Measurements from ENCODE around the gene ALDH1A2. TPM values are rescaled to one million over a fixed set of nuclear protein-coding genes. Genes with fewer than 3 reads are reported as not detected.
A peak's percentile ranks its signal among the peaks of the same experiment; 100 is the strongest.

Gene ALDH1A2
- total RNA-seq, 2 donors from 2014 or later = not detected

DNA sequence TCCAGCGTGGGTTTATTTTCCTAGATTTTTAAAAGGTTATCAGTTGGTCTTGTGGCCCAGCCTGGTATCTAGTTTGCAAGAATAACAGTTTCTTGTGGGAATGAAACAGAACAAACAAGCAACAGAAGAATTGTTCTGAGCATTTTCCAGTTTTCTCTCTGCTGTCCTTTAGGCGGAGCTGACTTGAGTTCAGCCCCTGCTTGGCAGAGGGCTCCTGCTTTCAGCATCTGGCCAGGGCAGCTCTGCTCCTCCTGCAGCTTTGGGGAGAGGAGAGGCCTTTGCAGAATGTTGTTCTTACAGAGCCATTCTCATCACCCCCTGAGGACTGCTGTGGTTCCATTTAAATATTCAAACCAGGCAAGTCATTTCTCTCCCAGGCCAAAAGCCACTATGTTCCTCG is 117.7 kb downstream of the ALDH1A2 start:
- Histone ChIP-seq H3K4me1 (ENCODE audit: control insufficient read depth, insufficient read depth, low read length) (no peaks in the 10 kb centered on the region), H3K36me3 (ENCODE audit: control insufficient read depth, insufficient read depth, low read length) (no peaks in the 10 kb centered on the region), H3K4me3 (ENCODE audit: low read length) (no peak overlapping the region), H3K9me3 (ENCODE audit: control insufficient read depth, low read length) (no peaks in the 10 kb centered on the region), H3K27ac (ENCODE audit: low read depth, low read length) (no peak overlapping the region), H3K9ac (ENCODE audit: extremely low read depth, low read length, poor library complexity, severe bottlenecking) (no peak overlapping the region), H3K27me3 (ENCODE audit: control insufficient read depth, insufficient read depth, low read length, poor library complexity, severe bottlenecking) (no peaks in the 10 kb centered on the region)
- H3K9me3 Mint-ChIP-seq = no peaks in the 10 kb centered on the region
- no peak overlapping the region for H3K4me3 Mint-ChIP-seq
- DNase-seq = peak; percentile 67
- no peaks in the 10 kb centered on the region for H3K36me3 Mint-ChIP-seq (ENCODE audit: low read depth)
- no peaks in the 10 kb centered on the region for H3K27me3 Mint-ChIP-seq (ENCODE audit: insufficient read depth)
- no peaks in the 10 kb centered on the region for H3K4me1 Mint-ChIP-seq
- TF ChIP-seq, protein P1, sequence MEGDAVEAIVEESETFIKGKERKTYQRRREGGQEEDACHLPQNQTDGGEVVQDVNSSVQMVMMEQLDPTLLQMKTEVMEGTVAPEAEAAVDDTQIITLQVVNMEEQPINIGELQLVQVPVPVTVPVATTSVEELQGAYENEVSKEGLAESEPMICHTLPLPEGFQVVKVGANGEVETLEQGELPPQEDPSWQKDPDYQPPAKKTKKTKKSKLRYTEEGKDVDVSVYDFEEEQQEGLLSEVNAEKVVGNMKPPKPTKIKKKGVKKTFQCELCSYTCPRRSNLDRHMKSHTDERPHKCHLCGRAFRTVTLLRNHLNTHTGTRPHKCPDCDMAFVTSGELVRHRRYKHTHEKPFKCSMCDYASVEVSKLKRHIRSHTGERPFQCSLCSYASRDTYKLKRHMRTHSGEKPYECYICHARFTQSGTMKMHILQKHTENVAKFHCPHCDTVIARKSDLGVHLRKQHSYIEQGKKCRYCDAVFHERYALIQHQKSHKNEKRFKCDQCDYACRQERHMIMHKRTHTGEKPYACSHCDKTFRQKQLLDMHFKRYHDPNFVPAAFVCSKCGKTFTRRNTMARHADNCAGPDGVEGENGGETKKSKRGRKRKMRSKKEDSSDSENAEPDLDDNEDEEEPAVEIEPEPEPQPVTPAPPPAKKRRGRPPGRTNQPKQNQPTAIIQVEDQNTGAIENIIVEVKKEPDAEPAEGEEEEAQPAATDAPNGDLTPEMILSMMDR (conservative IDR thresholded peaks at IDR 0.05) = no peak
- WGBS, 2 experiments (ENCODE audit: insufficient coverage in 1 of 2, insufficient read length in 1 of 2) = 77 to 100% methylated on average over 1 to 3 of the region's 3 CpGs
- H3K27ac Mint-ChIP-seq = no peak overlapping the region

DNA sequence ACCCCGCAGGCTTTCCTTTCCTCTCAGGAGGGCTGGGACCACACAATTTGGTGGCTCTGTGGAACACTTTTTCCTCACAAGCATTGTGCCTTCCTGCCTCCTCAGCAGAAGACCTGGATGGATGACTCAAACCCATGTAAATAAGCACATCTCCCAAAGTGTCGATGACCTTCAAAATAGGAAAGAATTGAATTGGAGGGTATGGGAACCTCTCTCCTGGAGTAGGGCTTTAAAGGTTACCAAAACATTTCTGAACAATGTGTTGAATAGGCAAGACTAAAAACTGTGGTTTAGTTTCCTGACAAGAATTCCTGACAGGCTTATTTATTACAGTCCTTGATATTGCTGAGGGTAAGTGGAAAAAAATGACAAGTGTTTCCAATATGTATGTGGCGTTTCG is 118.2 kb downstream of the ALDH1A2 start:
- Histone ChIP-seq H3K4me3 (ENCODE audit: low read length) (no peak overlapping the region), H3K27ac (ENCODE audit: low read depth, low read length) (no peak overlapping the region), H3K27me3 (ENCODE audit: control insufficient read depth, insufficient read depth, low read length, poor library complexity, severe bottlenecking) (no peaks in the 10 kb centered on the region), H3K9ac (ENCODE audit: extremely low read depth, low read length, poor library complexity, severe bottlenecking) (no peak overlapping the region), H3K36me3 (ENCODE audit: control insufficient read depth, insufficient read depth, low read length) (no peaks in the 10 kb centered on the region), H3K9me3 (ENCODE audit: control insufficient read depth, low read length) (no peaks in the 10 kb centered on the region), H3K4me1 (ENCODE audit: control insufficient read depth, insufficient read depth, low read length) (no peaks in the 10 kb centered on the region)
- H3K4me3 Mint-ChIP-seq = no peak overlapping the region
- 88 to 90% methylated on average over 3 to 4 of the region's 4 CpGs for WGBS, 2 experiments (ENCODE audit: insufficient coverage in 1 of 2, insufficient read length in 1 of 2)
- H3K9me3 Mint-ChIP-seq = no peaks in the 10 kb centered on the region
- H3K36me3 Mint-ChIP-seq (ENCODE audit: low read depth) = no peaks in the 10 kb centered on the region
- DNase-seq = no peak
- H3K27me3 Mint-ChIP-seq (ENCODE audit: insufficient read depth) = no peaks in the 10 kb centered on the region
- H3K4me1 Mint-ChIP-seq = no peaks in the 10 kb centered on the region
- TF ChIP-seq, protein P1 (conservative IDR thresholded peaks at IDR 0.05) = no peak
- H3K27ac Mint-ChIP-seq = no peak overlapping the region

DNA sequence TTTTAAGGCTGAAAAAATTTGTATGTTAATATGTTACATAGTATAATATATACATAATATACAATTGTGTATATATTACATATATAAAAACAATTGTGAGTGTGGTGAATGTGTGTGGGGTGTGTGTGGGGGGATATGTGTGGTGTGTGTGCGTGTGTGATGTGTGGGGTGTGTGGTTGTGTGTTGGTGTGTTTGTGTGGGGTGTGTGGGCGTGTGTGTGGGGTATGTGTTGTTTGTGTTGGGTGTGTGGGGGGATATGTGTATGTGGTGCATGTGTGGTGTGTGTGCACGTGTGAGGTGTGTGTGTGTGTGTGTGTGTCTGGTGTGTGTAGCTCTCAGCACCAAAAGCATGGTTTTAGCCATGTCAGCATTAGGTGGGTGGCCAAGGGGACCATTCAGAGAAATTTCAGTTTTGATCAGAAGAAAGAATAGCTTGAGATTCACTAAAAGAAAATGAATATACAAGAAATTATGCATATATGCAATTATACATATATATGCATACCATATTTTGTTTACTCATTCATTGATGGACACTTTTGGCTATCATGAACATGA is 118.9 kb downstream of the ALDH1A2 start:
- WGBS, 2 experiments (ENCODE audit: insufficient coverage in 1 of 2, insufficient read length in 1 of 2) = 94 to 100% methylated on average over 1 to 3 of the region's 3 CpGs
- no peak overlapping the region for H3K27ac Mint-ChIP-seq
- TF ChIP-seq, protein P1 (conservative IDR thresholded peaks at IDR 0.05) = no peak

More for the DNA sequence above, 118.9 kb downstream of the ALDH1A2 start:
- no peaks in the 10 kb centered on the region for H3K36me3 Mint-ChIP-seq (ENCODE audit: low read depth)
- no peaks in the 10 kb centered on the region for H3K27me3 ChIP-seq (ENCODE audit: control insufficient read depth, insufficient read depth, low read length, poor library complexity, severe bottlenecking)
- no peak overlapping the region for H3K27ac ChIP-seq (ENCODE audit: low read depth, low read length)
- no peaks in the 10 kb centered on the region for H3K9me3 Mint-ChIP-seq
- no peaks in the 10 kb centered on the region for H3K4me1 ChIP-seq (ENCODE audit: control insufficient read depth, insufficient read depth, low read length)
- no peaks in the 10 kb centered on the region for H3K36me3 ChIP-seq (ENCODE audit: control insufficient read depth, insufficient read depth, low read length)
- no peak overlapping the region for H3K9ac ChIP-seq (ENCODE audit: extremely low read depth, low read length, poor library complexity, severe bottlenecking)
- no peaks in the 10 kb centered on the region for H3K27me3 Mint-ChIP-seq (ENCODE audit: insufficient read depth)
- no peak overlapping the region for H3K4me3 Mint-ChIP-seq
- no peaks in the 10 kb centered on the region for H3K9me3 ChIP-seq (ENCODE audit: control insufficient read depth, low read length)
- no peak for DNase-seq
- H3K4me3 ChIP-seq (ENCODE audit: low read length) = no peak overlapping the region
- no peaks in the 10 kb centered on the region for H3K4me1 Mint-ChIP-seq
